Endothelial cell (in vitro differentiated cells): ENCODE measurements around the gene ABHD1. TPM values are rescaled to one million over a fixed set of nuclear protein-coding genes. Genes with fewer than 3 reads are reported as not detected.

Source experiments
- DNase-seq: peaks from one replicate; pipeline ENCODE4 v3.0.0; 2021; ENCODE audit warnings: low spot score
- H3K27ac Mint-ChIP-seq: one replicate; pipeline ENCODE4 v1.8.0; 2021; ENCODE audit warnings: mixed read lengths, inconsistent platforms; ENCODE audit not compliant: unreplicated experiment
- H3K27me3 Mint-ChIP-seq: one replicate; pipeline ENCODE4 v1.8.0; 2021; ENCODE audit warnings: mild to moderate bottlenecking, moderate library complexity, mixed read lengths, inconsistent platforms; ENCODE audit not compliant: unreplicated experiment
- H3K36me3 Mint-ChIP-seq: one replicate; pipeline ENCODE4 v1.8.0; 2021; ENCODE audit warnings: mild to moderate bottlenecking, low read depth, mixed read lengths, inconsistent platforms; ENCODE audit not compliant: unreplicated experiment
- H3K4me1 Mint-ChIP-seq: one replicate; pipeline ENCODE4 v1.8.0; 2021; ENCODE audit warnings: mild to moderate bottlenecking, mixed read lengths, inconsistent platforms; ENCODE audit not compliant: unreplicated experiment
- H3K4me3 Mint-ChIP-seq: one replicate; pipeline ENCODE4 v1.8.0; 2021; ENCODE audit warnings: mild to moderate bottlenecking, mixed read lengths, inconsistent platforms; ENCODE audit not compliant: unreplicated experiment
- H3K9me3 Mint-ChIP-seq: one replicate; pipeline ENCODE4 v1.8.0; 2021; ENCODE audit warnings: mixed read lengths, inconsistent platforms; ENCODE audit not compliant: unreplicated experiment
- total RNA-seq: library from RNA; stranded (reverse); fragmentation: NEBNext Ultra II Directional; extraction: Animal tissue kit (Norgen Biotek cat#: 25700); gene quantifications from one replicate; pipeline ENCODE4 v1.2.1, GENCODE V29; 2021; ENCODE audit not compliant: unreplicated experiment
- TF ChIP-seq, protein P1 (sequence below): fragments of 200-600 bp; sonication (generic); IDR thresholded peaks from one replicate; pipeline ENCODE4 v1.5.0; 2021; ENCODE audit warnings: antibody characterized with exemption; ENCODE audit not compliant: unreplicated experiment

Gene ABHD1
- total RNA-seq, 1 donor from 2014 or later, result 0.31 TPM

- TF ChIP-seq, protein P1, sequence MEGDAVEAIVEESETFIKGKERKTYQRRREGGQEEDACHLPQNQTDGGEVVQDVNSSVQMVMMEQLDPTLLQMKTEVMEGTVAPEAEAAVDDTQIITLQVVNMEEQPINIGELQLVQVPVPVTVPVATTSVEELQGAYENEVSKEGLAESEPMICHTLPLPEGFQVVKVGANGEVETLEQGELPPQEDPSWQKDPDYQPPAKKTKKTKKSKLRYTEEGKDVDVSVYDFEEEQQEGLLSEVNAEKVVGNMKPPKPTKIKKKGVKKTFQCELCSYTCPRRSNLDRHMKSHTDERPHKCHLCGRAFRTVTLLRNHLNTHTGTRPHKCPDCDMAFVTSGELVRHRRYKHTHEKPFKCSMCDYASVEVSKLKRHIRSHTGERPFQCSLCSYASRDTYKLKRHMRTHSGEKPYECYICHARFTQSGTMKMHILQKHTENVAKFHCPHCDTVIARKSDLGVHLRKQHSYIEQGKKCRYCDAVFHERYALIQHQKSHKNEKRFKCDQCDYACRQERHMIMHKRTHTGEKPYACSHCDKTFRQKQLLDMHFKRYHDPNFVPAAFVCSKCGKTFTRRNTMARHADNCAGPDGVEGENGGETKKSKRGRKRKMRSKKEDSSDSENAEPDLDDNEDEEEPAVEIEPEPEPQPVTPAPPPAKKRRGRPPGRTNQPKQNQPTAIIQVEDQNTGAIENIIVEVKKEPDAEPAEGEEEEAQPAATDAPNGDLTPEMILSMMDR, result no peak
- Mint-ChIP-seq H3K4me3 (no peak within 1 kb of the TSS), H3K27me3 (peaks cover 17% of the 10 kb centered on the region), H3K27ac (no peak within 1 kb of the TSS), H3K36me3 (peaks cover 3% of the 10 kb centered on the region), H3K4me1 (peaks cover 38% of the 10 kb centered on the region), H3K9me3 (no peaks in the 10 kb centered on the region)
- no peak for DNase-seq
Measured at GRCh38 chr2:27078267-27079194, 45.1 kb upstream of the ABHD1 start, which contains the start of gene EMILIN1. EMILIN1 (plus strand) TSS chr2:27078615; CDS start chr2:27079066, 451 bp downstream.

GRCh38 chr2:27079233-27080139 lies 44.1 kb upstream of the ABHD1 start:
- Mint-ChIP-seq H3K27ac (no peak overlapping the region), H3K36me3 (peaks cover 3% of the 10 kb centered on the region), H3K27me3 (peaks cover 18% of the 10 kb centered on the region), H3K4me3 (no peak overlapping the region), H3K9me3 (no peaks in the 10 kb centered on the region), H3K4me1 (peaks cover 32% of the 10 kb centered on the region)
- TF ChIP-seq, protein P1, result no peak
- no peak for DNase-seq

DNA sequence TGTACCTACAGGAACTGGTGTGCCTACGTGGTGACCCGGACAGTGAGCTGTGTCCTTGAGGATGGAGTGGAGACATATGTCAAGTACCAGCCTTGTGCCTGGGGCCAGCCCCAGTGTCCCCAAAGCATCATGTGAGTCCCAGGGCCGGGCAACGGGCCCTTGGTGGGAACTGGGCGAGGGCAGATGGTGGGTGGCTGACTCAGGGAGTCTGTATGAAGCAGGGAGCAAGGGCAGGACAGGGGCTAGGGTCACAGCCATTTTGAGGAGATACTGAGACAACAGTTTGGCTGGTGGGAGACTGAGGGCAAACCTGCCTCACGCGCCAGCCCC lies 43.5 kb upstream of the ABHD1 start:
- peaks cover 26% of the 10 kb centered on the region for H3K4me1 Mint-ChIP-seq
- H3K4me3 Mint-ChIP-seq, result no peak overlapping the region
- no peaks in the 10 kb centered on the region for H3K9me3 Mint-ChIP-seq
- DNase-seq, result no peak
- no peak overlapping the region for H3K27ac Mint-ChIP-seq
- peaks cover 3% of the 10 kb centered on the region for H3K36me3 Mint-ChIP-seq
- TF ChIP-seq, protein P1, result no peak
- H3K27me3 Mint-ChIP-seq, result peaks cover 20% of the 10 kb centered on the region

DNA sequence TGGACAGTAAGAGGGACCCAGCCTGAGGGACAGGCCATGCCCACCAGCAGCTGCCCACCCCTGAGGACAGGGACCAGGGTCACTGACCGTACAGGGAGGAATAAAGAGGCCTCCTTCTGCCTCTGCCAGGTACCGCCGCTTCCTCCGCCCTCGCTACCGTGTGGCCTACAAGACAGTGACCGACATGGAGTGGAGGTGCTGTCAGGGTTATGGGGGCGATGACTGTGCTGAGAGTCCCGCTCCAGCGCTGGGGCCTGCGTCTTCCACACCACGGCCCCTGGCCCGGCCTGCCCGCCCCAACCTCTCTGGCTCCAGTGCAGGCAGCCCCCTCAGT lies 43.0 kb upstream of the ABHD1 start:
- H3K36me3 Mint-ChIP-seq, result peaks cover 3% of the 10 kb centered on the region
- H3K4me1 Mint-ChIP-seq, result peaks cover 21% of the 10 kb centered on the region
- H3K9me3 Mint-ChIP-seq, result no peaks in the 10 kb centered on the region
- TF ChIP-seq, protein P1, result no peak
- no peak for DNase-seq
- peaks cover 20% of the 10 kb centered on the region for H3K27me3 Mint-ChIP-seq
- no peak overlapping the region for H3K27ac Mint-ChIP-seq
- peak overlapping the region; percentile 31 for H3K4me3 Mint-ChIP-seq
